ENCODE data around the gene DERA.
"Not testable (repeated sequence)": the region's sequence is repeated elsewhere in the genome, so short reads cannot be mapped to it uniquely, and the experiment has no call there.

DNA sequence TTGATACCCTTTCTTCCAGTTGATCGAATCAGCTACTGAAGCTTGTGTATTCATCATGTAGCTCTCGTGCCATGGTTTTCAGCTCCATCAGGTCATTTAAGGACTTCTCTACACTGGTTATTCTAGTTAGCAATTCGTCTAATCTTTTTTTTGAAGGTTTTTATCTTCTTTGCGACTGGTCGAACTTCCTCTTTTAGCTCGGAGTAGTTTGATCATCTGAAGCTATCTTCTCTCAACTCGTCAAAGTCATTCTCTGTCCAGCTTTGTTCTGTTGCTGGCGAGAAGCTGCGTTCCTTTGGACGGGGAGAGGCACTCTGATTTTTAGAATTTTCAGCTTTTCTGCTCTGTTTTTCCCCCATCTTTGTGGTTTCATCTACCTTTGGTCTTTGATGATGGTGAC lies 37.3 kb downstream of the DERA start:
- not testable (repeated sequence) for TF ChIP-seq POLR2A, POLR2AphosphoS5 (IDR thresholded peaks at IDR 0.05)
- TF ChIP-seq, protein P1, sequence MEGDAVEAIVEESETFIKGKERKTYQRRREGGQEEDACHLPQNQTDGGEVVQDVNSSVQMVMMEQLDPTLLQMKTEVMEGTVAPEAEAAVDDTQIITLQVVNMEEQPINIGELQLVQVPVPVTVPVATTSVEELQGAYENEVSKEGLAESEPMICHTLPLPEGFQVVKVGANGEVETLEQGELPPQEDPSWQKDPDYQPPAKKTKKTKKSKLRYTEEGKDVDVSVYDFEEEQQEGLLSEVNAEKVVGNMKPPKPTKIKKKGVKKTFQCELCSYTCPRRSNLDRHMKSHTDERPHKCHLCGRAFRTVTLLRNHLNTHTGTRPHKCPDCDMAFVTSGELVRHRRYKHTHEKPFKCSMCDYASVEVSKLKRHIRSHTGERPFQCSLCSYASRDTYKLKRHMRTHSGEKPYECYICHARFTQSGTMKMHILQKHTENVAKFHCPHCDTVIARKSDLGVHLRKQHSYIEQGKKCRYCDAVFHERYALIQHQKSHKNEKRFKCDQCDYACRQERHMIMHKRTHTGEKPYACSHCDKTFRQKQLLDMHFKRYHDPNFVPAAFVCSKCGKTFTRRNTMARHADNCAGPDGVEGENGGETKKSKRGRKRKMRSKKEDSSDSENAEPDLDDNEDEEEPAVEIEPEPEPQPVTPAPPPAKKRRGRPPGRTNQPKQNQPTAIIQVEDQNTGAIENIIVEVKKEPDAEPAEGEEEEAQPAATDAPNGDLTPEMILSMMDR (IDR thresholded peaks at IDR 0.05) = not testable (repeated sequence)
